GM23338 (cell line): ENCODE results near the gene TICRR. TPM values are rescaled to one million over a fixed set of nuclear protein-coding genes. Genes with fewer than 3 reads are reported as not detected.
"Not testable (repeated sequence)": the region's sequence is repeated elsewhere in the genome, so short reads cannot be mapped to it uniquely, and the experiment has no call there.

ENCODE experiments used
- ATAC-seq: fragments of 200-7000 bp; cut with Tn5 transposase; 3 replicates; pipeline ENCODE4 v1.9.1; 2020
- DNase-seq: peaks from one replicate; pipeline ENCODE4 v3.0.0-alpha.2; 2015; ENCODE audit warnings: low spot score
- H2AFZ ChIP-seq: fragments of 200-600 bp; sonication (generic); 2 replicates; pipeline ENCODE4 v1.8.0; 2016; ENCODE audit warnings: antibody characterized with exemption, mild to moderate bottlenecking, moderate library complexity
- H3F3A ChIP-seq: fragments of 200-600 bp; sonication (generic); replicated peaks from 2 replicates; pipeline ENCODE4 v1.8.0; 2017; ENCODE audit warnings: antibody characterized with exemption, mixed run types, low read depth
- H3K27ac ChIP-seq: fragments of 200-600 bp; sonication (generic); 2 replicates; pipeline ENCODE4 v1.6.1; 2016; ENCODE audit warnings: low read depth
- H3K27me3 ChIP-seq: fragments of 200-600 bp; sonication (generic); 2 replicates; pipeline ENCODE4 v1.8.0; 2016; ENCODE audit warnings: mild to moderate bottlenecking, mixed run types, moderate library complexity; ENCODE audit not compliant: insufficient read depth
- H3K36me3 ChIP-seq: fragments of 200-600 bp; sonication (generic); 2 replicates; pipeline ENCODE4 v1.8.0; 2016; ENCODE audit warnings: mild to moderate bottlenecking; ENCODE audit not compliant: insufficient read depth
- H3K4me1 ChIP-seq: fragments of 200-600 bp; sonication (generic); 2 replicates; pipeline ENCODE4 v1.8.0; 2016; ENCODE audit warnings: mild to moderate bottlenecking, moderate library complexity; ENCODE audit not compliant: insufficient read depth
- H3K4me2 ChIP-seq: fragments of 200-600 bp; sonication (generic); 2 replicates; pipeline ENCODE4 v1.7.1; 2017; ENCODE audit warnings: mixed run types
- H3K4me3 ChIP-seq: fragments of 200-600 bp; sonication (generic); 2 replicates; pipeline ENCODE4 v1.6.1; 2016; ENCODE audit warnings: mixed run types
- H3K79me2 ChIP-seq: fragments of 200-600 bp; sonication (generic); replicated peaks from 2 replicates; pipeline ENCODE4 v1.8.0; 2017; ENCODE audit warnings: mild to moderate bottlenecking; ENCODE audit not compliant: insufficient read depth
- H3K9me2 ChIP-seq: fragments of 200-600 bp; sonication (generic); 2 replicates; pipeline ENCODE4 v1.8.0; 2017; ENCODE audit not compliant: insufficient read depth
- H4K20me1 ChIP-seq: fragments of 200-600 bp; sonication (generic); replicated peaks from 2 replicates; pipeline ENCODE4 v1.8.0; 2017; ENCODE audit warnings: mild to moderate bottlenecking; ENCODE audit not compliant: insufficient read depth
- H3K27ac Mint-ChIP-seq: 2 replicates; pipeline ENCODE4 v1.8.0; 2020; ENCODE audit warnings: inconsistent platforms, mild to moderate bottlenecking, moderate library complexity, mixed read lengths
- H3K27me3 Mint-ChIP-seq: 3 replicates; pipeline ENCODE4 v1.8.0; 2022; ENCODE audit warnings: low read depth, mild to moderate bottlenecking, moderate library complexity, mixed read lengths, inconsistent platforms; ENCODE audit not compliant: insufficient read depth, poor library complexity
- H3K36me3 Mint-ChIP-seq: 3 replicates; pipeline ENCODE4 v1.8.0; 2021; ENCODE audit warnings: low read depth, mild to moderate bottlenecking, inconsistent platforms, moderate library complexity, mixed read lengths
- H3K4me1 Mint-ChIP-seq: 3 replicates; pipeline ENCODE4 v1.8.0; 2020; ENCODE audit warnings: mild to moderate bottlenecking, inconsistent platforms, mixed read lengths
- H3K4me3 Mint-ChIP-seq: 3 replicates; pipeline ENCODE4 v1.8.0; 2021; ENCODE audit warnings: moderate library complexity, mild to moderate bottlenecking, inconsistent platforms, mixed read lengths
- H3K9me3 Mint-ChIP-seq: 3 replicates; pipeline ENCODE4 v1.8.0; 2020; ENCODE audit warnings: moderate library complexity, mild to moderate bottlenecking, inconsistent platforms, mixed read lengths
- CREB1 ChIP-seq: fragments of 250-450 bp; sonication (Bioruptor Pico); IDR thresholded peaks from 2 replicates; pipeline ENCODE4 v1.5.0; 2020; ENCODE audit warnings: low read depth, mild to moderate bottlenecking, moderate library complexity
- EZH2phosphoT487 ChIP-seq: fragments of 200-600 bp; sonication (generic); IDR thresholded peaks from one replicate; pipeline ENCODE4 v1.8.1; 2018; ENCODE audit warnings: antibody characterized with exemption; ENCODE audit not compliant: unreplicated experiment
- NANOG ChIP-seq: IDR thresholded peaks from 2 replicates; pipeline ENCODE4 v1.6.1; 2016; ENCODE audit warnings: antibody characterized with exemption, borderline replicate concordance
- STAT1 ChIP-seq: IDR thresholded peaks from one replicate; pipeline ENCODE4 v1.6.1; 2016; ENCODE audit warnings: antibody characterized with exemption; ENCODE audit not compliant: unreplicated experiment
- ZNF331 ChIP-seq: fragments of 250-450 bp; sonication (Bioruptor Pico); IDR thresholded peaks from 2 replicates; pipeline ENCODE4 v1.5.0; 2020; ENCODE audit warnings: low read depth, mild to moderate bottlenecking, moderate library complexity
- polyA plus RNA-seq: library from polyadenylated mRNA; unstranded; fragments of >200 nt; fragmentation: Nextera tagmentation; extraction: Ambion mirVana; gene quantifications from 2 replicates; pipeline ENCODE4 v1.2.1, GENCODE V29; 2016
- total RNA-seq: library from RNA; depleted of rRNA; stranded (reverse); fragments of >200 nt; shearing (Covaris generic); gene quantifications from 2 replicates; pipeline ENCODE4 v1.2.3, GENCODE V29; 2014
- TF ChIP-seq, protein P1 (sequence below): IDR thresholded peaks from one replicate; pipeline ENCODE4 v1.6.1; 2018; ENCODE audit warnings: antibody characterized with exemption; ENCODE audit not compliant: unreplicated experiment
- TF ChIP-seq, protein P2 (sequence below): fragments of 250-450 bp; sonication (Bioruptor Pico); IDR thresholded peaks from 2 replicates; pipeline ENCODE4 v1.5.0; 2020; ENCODE audit warnings: mild to moderate bottlenecking, moderate library complexity

The TICRR gene
- total and polyA plus RNA-seq, 2 experiments from 2014 or later = 11.2 to 42.3 TPM

DNA sequence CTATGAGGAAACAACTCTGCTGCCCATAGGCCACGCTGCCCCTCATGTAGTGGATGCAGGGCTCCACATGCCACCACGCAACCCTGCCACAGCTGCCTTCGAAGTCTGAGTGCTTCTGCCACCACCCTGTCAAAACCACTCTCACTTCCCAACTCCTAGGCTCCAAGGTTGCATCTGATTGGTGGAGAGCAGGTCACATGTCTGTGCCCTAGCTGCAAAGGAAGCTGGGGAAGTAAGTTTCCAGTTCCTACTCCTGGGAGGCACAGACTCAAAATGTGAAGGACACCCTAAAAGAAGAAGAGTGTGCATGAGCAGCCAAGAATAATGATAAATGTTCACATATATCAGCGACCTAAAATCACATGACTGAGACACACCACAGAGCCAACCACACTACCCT is 31.9 kb upstream of the TICRR start (continued):
- TF ChIP-seq, protein P1, sequence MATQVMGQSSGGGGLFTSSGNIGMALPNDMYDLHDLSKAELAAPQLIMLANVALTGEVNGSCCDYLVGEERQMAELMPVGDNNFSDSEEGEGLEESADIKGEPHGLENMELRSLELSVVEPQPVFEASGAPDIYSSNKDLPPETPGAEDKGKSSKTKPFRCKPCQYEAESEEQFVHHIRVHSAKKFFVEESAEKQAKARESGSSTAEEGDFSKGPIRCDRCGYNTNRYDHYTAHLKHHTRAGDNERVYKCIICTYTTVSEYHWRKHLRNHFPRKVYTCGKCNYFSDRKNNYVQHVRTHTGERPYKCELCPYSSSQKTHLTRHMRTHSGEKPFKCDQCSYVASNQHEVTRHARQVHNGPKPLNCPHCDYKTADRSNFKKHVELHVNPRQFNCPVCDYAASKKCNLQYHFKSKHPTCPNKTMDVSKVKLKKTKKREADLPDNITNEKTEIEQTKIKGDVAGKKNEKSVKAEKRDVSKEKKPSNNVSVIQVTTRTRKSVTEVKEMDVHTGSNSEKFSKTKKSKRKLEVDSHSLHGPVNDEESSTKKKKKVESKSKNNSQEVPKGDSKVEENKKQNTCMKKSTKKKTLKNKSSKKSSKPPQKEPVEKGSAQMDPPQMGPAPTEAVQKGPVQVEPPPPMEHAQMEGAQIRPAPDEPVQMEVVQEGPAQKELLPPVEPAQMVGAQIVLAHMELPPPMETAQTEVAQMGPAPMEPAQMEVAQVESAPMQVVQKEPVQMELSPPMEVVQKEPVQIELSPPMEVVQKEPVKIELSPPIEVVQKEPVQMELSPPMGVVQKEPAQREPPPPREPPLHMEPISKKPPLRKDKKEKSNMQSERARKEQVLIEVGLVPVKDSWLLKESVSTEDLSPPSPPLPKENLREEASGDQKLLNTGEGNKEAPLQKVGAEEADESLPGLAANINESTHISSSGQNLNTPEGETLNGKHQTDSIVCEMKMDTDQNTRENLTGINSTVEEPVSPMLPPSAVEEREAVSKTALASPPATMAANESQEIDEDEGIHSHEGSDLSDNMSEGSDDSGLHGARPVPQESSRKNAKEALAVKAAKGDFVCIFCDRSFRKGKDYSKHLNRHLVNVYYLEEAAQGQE = no peak

DNA sequence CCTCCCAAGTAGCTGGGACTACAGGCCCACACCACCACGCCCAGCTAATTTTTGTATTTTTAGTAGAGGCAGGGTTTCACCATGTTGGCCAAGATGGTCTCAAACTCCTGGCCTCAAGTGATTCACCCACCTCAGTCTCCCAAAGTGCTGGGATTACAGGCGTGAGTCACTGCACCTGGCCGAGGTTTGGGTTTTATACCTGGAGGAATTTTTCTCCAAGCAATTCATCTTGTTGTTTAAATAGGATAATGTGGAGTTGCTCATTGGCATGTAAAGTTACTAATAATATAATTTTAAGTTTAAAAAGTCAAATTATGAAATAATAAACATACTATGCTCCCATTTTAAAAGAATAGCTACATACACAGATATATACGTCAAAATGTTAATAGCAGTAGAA is 26.1 kb upstream of the TICRR start:
- H4K20me1 ChIP-seq, H3K4me2 ChIP-seq, H3F3A ChIP-seq, H3K36me3 ChIP-seq, H3K36me3 Mint-ChIP-seq, ATAC-seq, H3K27ac Mint-ChIP-seq, H3K4me3 ChIP-seq, DNase-seq, H3K9me3 Mint-ChIP-seq, H3K27me3 Mint-ChIP-seq, H3K4me3 Mint-ChIP-seq, H3K4me1 Mint-ChIP-seq, H3K79me2 ChIP-seq, H2AFZ ChIP-seq, H3K27me3 ChIP-seq, H3K9me2 ChIP-seq, H3K4me1 ChIP-seq, H3K27ac ChIP-seq: not testable (repeated sequence)

DNA sequence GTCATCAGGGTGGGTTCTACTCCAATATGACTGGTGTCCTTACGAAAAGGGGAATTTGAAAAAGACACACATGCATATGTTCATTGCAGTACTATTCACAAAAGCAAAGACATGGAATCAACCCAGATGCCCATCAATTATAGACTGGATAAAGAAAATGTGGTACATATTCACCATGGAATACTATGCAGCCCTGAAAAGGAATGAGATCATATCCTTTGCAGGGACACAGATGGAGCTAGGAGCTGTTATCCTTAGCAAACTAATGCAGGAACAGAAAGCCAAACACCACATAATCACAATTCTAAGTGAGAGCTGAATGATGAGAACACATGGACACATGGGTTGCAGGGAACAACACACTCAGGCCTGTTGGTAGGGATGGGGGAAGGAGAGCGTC is 24.8 kb upstream of the TICRR start:
- Mint-ChIP-seq H3K9me3 (no peaks in the 10 kb centered on the region), H3K4me1 (no peaks in the 10 kb centered on the region), H3K27me3 (peaks cover 9% of the 10 kb centered on the region), H3K4me3 (no peak overlapping the region), H3K36me3 (no peaks in the 10 kb centered on the region), H3K27ac (no peak overlapping the region)
- H3K4me3 ChIP-seq = no peak overlapping the region
- no peak overlapping the region for H3K4me2 ChIP-seq
- no peaks in the 10 kb centered on the region for H3K4me1 ChIP-seq
- no peak for ATAC-seq
- H3K27ac ChIP-seq = no peak overlapping the region
- H3K9me2 ChIP-seq = no peaks in the 10 kb centered on the region
- H3K27me3 ChIP-seq = no peaks in the 10 kb centered on the region
- H3K36me3 ChIP-seq = no peaks in the 10 kb centered on the region
- H4K20me1 ChIP-seq = no peaks in the 10 kb centered on the region
- no peak overlapping the region for H2AFZ ChIP-seq
- no peak for DNase-seq
- H3K79me2 ChIP-seq = no peaks in the 10 kb centered on the region
- H3F3A ChIP-seq = no peaks in the 10 kb centered on the region
- TF ChIP-seq CREB1 (CRISPR knock-in tag) = no peak
- no peak for TF ChIP-seq STAT1
- TF ChIP-seq ZNF331 (CRISPR knock-in tag) = no peak
- TF ChIP-seq, protein P1 = no peak
- no peak for TF ChIP-seq EZH2phosphoT487
- no peak for TF ChIP-seq NANOG
- TF ChIP-seq, protein P2, sequence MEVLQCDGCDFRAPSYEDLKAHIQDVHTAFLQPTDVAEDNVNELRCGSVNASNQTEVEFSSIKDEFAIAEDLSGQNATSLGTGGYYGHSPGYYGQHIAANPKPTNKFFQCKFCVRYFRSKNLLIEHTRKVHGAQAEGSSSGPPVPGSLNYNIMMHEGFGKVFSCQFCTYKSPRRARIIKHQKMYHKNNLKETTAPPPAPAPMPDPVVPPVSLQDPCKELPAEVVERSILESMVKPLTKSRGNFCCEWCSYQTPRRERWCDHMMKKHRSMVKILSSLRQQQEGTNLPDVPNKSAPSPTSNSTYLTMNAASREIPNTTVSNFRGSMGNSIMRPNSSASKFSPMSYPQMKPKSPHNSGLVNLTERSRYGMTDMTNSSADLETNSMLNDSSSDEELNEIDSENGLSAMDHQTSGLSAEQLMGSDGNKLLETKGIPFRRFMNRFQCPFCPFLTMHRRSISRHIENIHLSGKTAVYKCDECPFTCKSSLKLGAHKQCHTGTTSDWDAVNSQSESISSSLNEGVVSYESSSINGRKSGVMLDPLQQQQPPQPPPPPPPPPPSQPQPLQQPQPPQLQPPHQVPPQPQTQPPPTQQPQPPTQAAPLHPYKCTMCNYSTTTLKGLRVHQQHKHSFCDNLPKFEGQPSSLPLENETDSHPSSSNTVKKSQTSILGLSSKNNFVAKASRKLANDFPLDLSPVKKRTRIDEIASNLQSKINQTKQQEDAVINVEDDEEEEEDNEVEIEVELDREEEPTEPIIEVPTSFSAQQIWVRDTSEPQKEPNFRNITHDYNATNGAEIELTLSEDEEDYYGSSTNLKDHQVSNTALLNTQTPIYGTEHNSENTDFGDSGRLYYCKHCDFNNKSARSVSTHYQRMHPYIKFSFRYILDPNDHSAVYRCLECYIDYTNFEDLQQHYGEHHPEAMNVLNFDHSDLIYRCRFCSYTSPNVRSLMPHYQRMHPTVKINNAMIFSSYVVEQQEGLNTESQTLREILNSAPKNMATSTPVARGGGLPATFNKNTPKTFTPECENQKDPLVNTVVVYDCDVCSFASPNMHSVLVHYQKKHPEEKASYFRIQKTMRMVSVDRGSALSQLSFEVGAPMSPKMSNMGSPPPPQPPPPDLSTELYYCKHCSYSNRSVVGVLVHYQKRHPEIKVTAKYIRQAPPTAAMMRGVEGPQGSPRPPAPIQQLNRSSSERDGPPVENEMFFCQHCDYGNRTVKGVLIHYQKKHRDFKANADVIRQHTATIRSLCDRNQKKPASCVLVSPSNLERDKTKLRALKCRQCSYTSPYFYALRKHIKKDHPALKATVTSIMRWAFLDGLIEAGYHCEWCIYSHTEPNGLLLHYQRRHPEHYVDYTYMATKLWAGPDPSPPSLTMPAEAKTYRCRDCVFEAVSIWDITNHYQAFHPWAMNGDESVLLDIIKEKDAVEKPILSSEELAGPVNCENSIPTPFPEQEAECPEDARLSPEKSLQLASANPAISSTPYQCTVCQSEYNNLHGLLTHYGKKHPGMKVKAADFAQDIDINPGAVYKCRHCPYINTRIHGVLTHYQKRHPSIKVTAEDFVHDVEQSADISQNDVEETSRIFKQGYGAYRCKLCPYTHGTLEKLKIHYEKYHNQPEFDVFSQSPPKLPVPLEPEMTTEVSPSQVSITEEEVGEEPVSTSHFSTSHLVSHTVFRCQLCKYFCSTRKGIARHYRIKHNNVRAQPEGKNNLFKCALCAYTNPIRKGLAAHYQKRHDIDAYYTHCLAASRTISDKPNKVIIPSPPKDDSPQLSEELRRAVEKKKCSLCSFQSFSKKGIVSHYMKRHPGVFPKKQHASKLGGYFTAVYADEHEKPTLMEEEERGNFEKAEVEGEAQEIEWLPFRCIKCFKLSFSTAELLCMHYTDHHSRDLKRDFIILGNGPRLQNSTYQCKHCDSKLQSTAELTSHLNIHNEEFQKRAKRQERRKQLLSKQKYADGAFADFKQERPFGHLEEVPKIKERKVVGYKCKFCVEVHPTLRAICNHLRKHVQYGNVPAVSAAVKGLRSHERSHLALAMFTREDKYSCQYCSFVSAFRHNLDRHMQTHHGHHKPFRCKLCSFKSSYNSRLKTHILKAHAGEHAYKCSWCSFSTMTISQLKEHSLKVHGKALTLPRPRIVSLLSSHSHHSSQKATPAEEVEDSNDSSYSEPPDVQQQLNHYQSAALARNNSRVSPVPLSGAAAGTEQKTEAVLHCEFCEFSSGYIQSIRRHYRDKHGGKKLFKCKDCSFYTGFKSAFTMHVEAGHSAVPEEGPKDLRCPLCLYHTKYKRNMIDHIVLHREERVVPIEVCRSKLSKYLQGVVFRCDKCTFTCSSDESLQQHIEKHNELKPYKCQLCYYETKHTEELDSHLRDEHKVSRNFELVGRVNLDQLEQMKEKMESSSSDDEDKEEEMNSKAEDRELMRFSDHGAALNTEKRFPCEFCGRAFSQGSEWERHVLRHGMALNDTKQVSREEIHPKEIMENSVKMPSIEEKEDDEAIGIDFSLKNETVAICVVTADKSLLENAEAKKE (CRISPR knock-in tag) = no peak
